ENCODE data around the gene KCNA2.

Gene KCNA2

GRCh38 chr1:110605901-110606656 lies at the start of gene KCNA2:
Gene KCNA2, minus strand, starts transcription at chr1:110606358. Its CDS starts 1,576 bp downstream, at chr1:110604782.
- no peak for DNase-seq
- TF ChIP-seq POLR2A (IDR thresholded peaks at IDR 0.05; ENCODE audit: low read length): no peak
- TF ChIP-seq GATA1 (IDR thresholded peaks at IDR 0.05; ENCODE audit: low read depth, low read length): no peak

- no peak for DNase-seq
- TF ChIP-seq POLR2A (IDR thresholded peaks at IDR 0.05; ENCODE audit: low read length): no peak
- no peak for TF ChIP-seq GATA1 (IDR thresholded peaks at IDR 0.05; ENCODE audit: low read depth, low read length)
Measured at GRCh38 chr1:110650609-110651008, 44.5 kb upstream of the KCNA2 start.

GRCh38 chr1:110648417-110648816 lies 42.3 kb upstream of the KCNA2 start:
- no peak for DNase-seq

GRCh38 chr1:110647254-110647891 lies 41.2 kb upstream of the KCNA2 start:
- no peak for DNase-seq
- no peak for TF ChIP-seq POLR2A (IDR thresholded peaks at IDR 0.05; ENCODE audit: low read length)
- TF ChIP-seq GATA1 (IDR thresholded peaks at IDR 0.05; ENCODE audit: low read depth, low read length): no peak

More at GRCh38 chr1:110648417-110648816, 42.3 kb upstream of the KCNA2 start:
- TF ChIP-seq POLR2A (IDR thresholded peaks at IDR 0.05; ENCODE audit: low read length) (no peak), GATA1 (IDR thresholded peaks at IDR 0.05; ENCODE audit: low read depth, low read length) (no peak)

- TF ChIP-seq GATA1 (IDR thresholded peaks at IDR 0.05; ENCODE audit: low read depth, low read length): no peak
- TF ChIP-seq POLR2A (IDR thresholded peaks at IDR 0.05; ENCODE audit: low read length): no peak
- DNase-seq: no peak
Measured at GRCh38 chr1:110645821-110646735, 39.9 kb upstream of the KCNA2 start.

- no peak for DNase-seq
- TF ChIP-seq POLR2A (IDR thresholded peaks at IDR 0.05; ENCODE audit: low read length): no peak
- TF ChIP-seq GATA1 (IDR thresholded peaks at IDR 0.05; ENCODE audit: low read depth, low read length): no peak
Measured at GRCh38 chr1:110645211-110645610, 39.1 kb upstream of the KCNA2 start.

GRCh38 chr1:110643879-110644472 lies 37.8 kb upstream of the KCNA2 start:
- DNase-seq: no peak
- no peak for TF ChIP-seq GATA1 (IDR thresholded peaks at IDR 0.05; ENCODE audit: low read depth, low read length)

GRCh38 chr1:110639724-110640386 lies 33.7 kb upstream of the KCNA2 start:
- TF ChIP-seq POLR2A (IDR thresholded peaks at IDR 0.05; ENCODE audit: low read length) (no peak), GATA1 (IDR thresholded peaks at IDR 0.05; ENCODE audit: low read depth, low read length) (no peak)
- DNase-seq: no peak

GRCh38 chr1:110638556-110638955 lies 32.4 kb upstream of the KCNA2 start:
- TF ChIP-seq POLR2A (IDR thresholded peaks at IDR 0.05; ENCODE audit: low read length): no peak
- TF ChIP-seq GATA1 (IDR thresholded peaks at IDR 0.05; ENCODE audit: low read depth, low read length): no peak

GRCh38 chr1:110638058-110638457 lies 31.9 kb upstream of the KCNA2 start:
- no peak for DNase-seq

More at GRCh38 chr1:110638556-110638955, 32.4 kb upstream of the KCNA2 start:
- DNase-seq: no peak

GRCh38 chr1:110637475-110637874 lies 31.3 kb upstream of the KCNA2 start:
- DNase-seq: no peak
- TF ChIP-seq GATA1 (IDR thresholded peaks at IDR 0.05; ENCODE audit: low read depth, low read length) (no peak), POLR2A (IDR thresholded peaks at IDR 0.05; ENCODE audit: low read length) (no peak)

More at GRCh38 chr1:110638058-110638457, 31.9 kb upstream of the KCNA2 start:
- no peak for TF ChIP-seq POLR2A (IDR thresholded peaks at IDR 0.05; ENCODE audit: low read length)
- TF ChIP-seq GATA1 (IDR thresholded peaks at IDR 0.05; ENCODE audit: low read depth, low read length): no peak

GRCh38 chr1:110636149-110636935 lies 30.2 kb upstream of the KCNA2 start:
- no peak for DNase-seq
- no peak for TF ChIP-seq GATA1 (IDR thresholded peaks at IDR 0.05; ENCODE audit: low read depth, low read length)
- no peak for TF ChIP-seq POLR2A (IDR thresholded peaks at IDR 0.05; ENCODE audit: low read length)

Data from erythroblast (primary cell).